Measurements from ENCODE around the gene PGM2.
A peak's percentile ranks its signal among the peaks of the same experiment; 100 is the strongest.
"Not testable (repeated sequence)": the region's sequence is repeated elsewhere in the genome, so short reads cannot be mapped to it uniquely, and the experiment has no call there.

PGM2 gene

DNA sequence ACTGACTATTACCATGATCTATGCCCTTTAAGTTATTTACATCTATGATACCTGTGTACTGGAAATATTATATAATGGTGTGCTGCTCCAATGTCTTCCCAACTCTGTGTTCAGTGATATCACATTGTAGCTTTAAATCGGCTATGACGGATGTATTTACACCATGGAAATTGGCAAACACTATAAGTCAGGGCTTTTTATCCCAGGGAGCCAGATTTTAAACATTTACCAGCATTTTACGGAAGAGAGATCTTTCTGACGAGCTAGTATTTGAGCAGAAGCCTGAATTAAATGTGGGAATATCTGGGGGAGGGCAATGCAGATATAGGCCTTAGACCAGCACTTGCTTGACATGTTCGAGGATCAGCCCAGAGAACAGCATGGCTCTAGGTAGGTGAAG lies 7.7 kb upstream of the PGM2 start:
- H3K9me3 ChIP-seq (ENCODE audit: control insufficient read depth in 1 of 2, low read length in 2 of 2), result no peaks in the 10 kb centered on the region
- H3K4me3 ChIP-seq (ENCODE audit: low read depth in 1 of 2, low read length in 2 of 2), result no peak overlapping the region
- H3K27ac ChIP-seq (ENCODE audit: low read length), result no peak overlapping the region
- H3K4me1 ChIP-seq (ENCODE audit: control insufficient read depth in 1 of 2, insufficient read depth in 2 of 2, low read length in 2 of 2), result peaks cover 3 to 4% of the 10 kb centered on the region in 2 donors
- no peaks in the 10 kb centered on the region for H3K36me3 ChIP-seq (ENCODE audit: control insufficient read depth in 1 of 2, insufficient read depth in 2 of 2, low read length in 2 of 2)
- H3K27me3 ChIP-seq (ENCODE audit: low read depth, low read length), result no peaks in the 10 kb centered on the region

DNA sequence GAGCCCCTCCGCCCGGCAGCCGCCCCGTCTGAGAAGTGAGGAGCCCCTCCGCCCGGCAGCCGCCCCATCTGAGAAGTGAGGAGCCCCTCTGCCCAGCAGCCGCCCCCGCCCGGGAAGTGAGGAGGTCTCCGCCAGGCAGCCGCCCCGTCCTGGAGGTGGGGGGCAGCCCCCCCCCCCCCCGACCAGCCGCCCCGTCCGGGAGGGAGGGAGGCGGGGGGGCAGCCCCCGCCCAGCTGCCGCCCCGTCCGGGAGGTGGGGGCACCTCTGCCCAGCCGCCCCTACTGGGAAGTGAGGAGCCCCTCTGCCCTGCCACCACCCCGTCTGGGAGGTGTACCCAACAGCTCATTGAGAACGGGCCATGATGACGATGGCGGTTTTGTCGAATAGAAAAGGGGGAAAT lies 6.0 kb upstream of the PGM2 start:
- not testable (repeated sequence) for H3K4me1 ChIP-seq (ENCODE audit: control insufficient read depth in 1 of 2, insufficient read depth in 2 of 2, low read length in 2 of 2); H3K4me3 ChIP-seq (ENCODE audit: low read depth in 1 of 2, low read length in 2 of 2); H3K9me3 ChIP-seq (ENCODE audit: control insufficient read depth in 1 of 2, low read length in 2 of 2); H3K36me3 ChIP-seq (ENCODE audit: control insufficient read depth in 1 of 2, insufficient read depth in 2 of 2, low read length in 2 of 2); H3K27ac ChIP-seq (ENCODE audit: low read length); H3K27me3 ChIP-seq (ENCODE audit: low read depth, low read length)

DNA sequence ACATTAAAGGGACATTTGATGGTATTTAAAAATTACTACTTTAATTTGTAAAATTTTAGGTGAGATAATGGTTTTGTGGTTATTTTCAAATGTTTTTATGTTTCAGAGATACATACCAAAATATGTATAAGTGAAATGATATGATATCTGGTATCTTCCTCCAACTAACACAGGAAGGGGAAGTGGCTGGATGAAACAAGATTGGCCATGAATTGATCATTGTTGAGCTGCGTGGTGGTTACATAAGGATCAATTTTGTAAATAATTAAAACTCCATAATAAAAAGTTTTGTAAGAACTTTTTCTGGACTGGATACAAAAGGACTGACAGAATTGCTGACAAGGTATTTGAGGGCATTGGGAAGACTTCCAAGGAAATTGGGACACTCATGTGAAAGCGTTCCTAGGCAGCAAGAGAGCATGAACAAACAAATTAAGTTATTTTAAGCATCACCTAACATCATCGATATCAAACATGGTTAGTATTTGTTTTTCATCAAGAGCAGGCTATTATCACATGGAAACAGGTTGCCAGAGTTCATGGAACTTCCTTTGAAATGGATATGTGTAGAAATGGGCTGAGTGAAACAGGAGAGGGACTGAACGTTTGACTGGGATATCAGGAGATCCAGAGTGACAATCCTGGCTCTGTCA lies 4.4 kb upstream of the PGM2 start:
- Histone ChIP-seq H3K4me3 (ENCODE audit: low read depth in 1 of 2, low read length in 2 of 2) (no peak overlapping the region), H3K4me1 (ENCODE audit: control insufficient read depth in 1 of 2, insufficient read depth in 2 of 2, low read length in 2 of 2) (peaks cover 4% of the 10 kb centered on the region in 2 donors), H3K36me3 (ENCODE audit: control insufficient read depth in 1 of 2, insufficient read depth in 2 of 2, low read length in 2 of 2) (peaks cover 0 to 3% of the 10 kb centered on the region in 2 donors), H3K9me3 (ENCODE audit: control insufficient read depth in 1 of 2, low read length in 2 of 2) (no peaks in the 10 kb centered on the region), H3K27me3 (ENCODE audit: low read depth, low read length) (no peaks in the 10 kb centered on the region), H3K27ac (ENCODE audit: low read length) (no peak overlapping the region)

DNA sequence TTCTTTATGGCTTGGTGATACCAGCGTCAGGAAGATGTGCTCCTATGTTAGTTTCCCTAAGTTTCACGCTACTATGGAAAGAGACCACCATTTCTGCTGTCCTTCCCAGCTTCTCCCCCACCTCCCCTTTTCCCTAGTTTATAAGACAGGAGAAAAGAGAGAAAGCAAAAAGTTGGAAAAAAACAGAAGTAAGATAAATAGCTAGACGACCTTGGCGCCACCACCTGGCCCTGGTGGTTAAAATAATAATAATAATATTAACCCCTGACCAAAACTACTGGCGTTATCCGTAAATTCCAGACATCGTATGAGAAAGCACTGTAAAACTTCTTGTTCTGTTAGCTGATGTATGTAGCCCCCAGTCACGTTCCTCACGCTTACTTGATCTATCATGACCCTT lies 985 bp upstream of the PGM2 start:
- Histone ChIP-seq H3K36me3 (ENCODE audit: control insufficient read depth in 1 of 2, insufficient read depth in 2 of 2, low read length in 2 of 2) (peaks cover 7 to 10% of the 10 kb centered on the region in 2 donors), H3K4me1 (ENCODE audit: control insufficient read depth in 1 of 2, insufficient read depth in 2 of 2, low read length in 2 of 2) (peaks cover 21 to 22% of the 10 kb centered on the region in 2 donors), H3K4me3 (ENCODE audit: low read depth in 1 of 2, low read length in 2 of 2) (peak overlapping the region; percentile 89 to 95), H3K27ac (ENCODE audit: low read length) (peak overlapping the region; percentile 92)
- H3K27me3 ChIP-seq (ENCODE audit: low read depth, low read length); H3K9me3 ChIP-seq (ENCODE audit: control insufficient read depth in 1 of 2, low read length in 2 of 2): not testable (repeated sequence)

DNA sequence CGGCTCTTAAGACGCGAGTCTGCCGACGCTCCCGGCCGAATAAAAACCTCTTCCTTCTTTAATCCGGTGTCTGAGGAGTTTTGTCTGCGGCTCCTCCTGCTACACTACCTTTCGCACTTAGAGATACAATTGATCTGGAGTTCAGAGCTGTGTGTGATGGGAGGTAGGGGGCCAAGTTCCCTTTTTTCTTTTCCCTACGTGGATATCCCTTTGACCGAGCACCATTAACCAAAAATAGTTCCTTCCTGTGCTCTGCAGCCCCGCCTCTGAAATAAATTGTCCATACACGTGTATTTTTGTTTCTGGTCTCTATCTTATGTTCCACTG lies 555 bp upstream of the PGM2 start:
- H3K4me1 ChIP-seq (ENCODE audit: control insufficient read depth in 1 of 2, insufficient read depth in 2 of 2, low read length in 2 of 2), result peaks cover 21 to 22% of the 10 kb centered on the region in 2 donors
- H3K27me3 ChIP-seq (ENCODE audit: low read depth, low read length), result no peaks in the 10 kb centered on the region
- peak overlapping the region; percentile 92 for H3K27ac ChIP-seq (ENCODE audit: low read length)
- H3K36me3 ChIP-seq (ENCODE audit: control insufficient read depth in 1 of 2, insufficient read depth in 2 of 2, low read length in 2 of 2), result peaks cover 8 to 14% of the 10 kb centered on the region in 2 donors
- peak overlapping the region; percentile 89 to 95 for H3K4me3 ChIP-seq (ENCODE audit: low read depth in 1 of 2, low read length in 2 of 2)
- no peaks in the 10 kb centered on the region for H3K9me3 ChIP-seq (ENCODE audit: control insufficient read depth in 1 of 2, low read length in 2 of 2)

DNA sequence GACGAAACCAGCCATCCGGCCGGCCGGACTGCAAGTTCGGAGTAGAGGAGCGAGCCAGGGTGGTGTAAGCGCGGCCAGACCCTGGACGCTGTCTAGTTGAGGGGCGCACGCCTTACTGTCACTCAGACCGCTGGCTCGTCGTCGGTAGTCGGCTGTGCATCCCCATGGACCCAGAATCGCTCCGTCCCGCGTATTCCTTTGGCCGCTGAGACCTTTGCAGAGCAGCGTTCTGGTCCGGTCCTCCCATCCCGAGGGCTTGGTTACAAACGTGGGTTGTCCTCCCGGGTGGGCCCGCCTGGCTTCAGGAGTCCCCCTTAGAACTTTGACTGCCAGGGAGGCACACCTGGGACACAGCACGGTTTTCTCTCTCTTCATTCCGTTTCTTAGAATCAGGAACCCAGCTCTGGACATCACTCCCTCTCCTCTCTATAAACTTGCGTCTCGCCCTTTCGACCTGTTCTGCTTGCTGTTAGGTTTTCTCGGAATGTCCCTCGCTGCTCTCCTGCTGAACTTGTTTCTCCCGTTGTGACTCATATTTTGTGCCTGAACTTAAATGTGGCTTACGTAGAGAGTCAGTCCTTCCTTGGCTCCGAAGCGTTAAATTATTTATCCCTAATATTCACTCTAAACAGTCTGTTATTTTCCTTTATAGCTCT lies 672 bp downstream of the PGM2 start:
- H3K36me3 ChIP-seq (ENCODE audit: control insufficient read depth in 1 of 2, insufficient read depth in 2 of 2, low read length in 2 of 2), result peaks cover 18 to 24% of the 10 kb centered on the region in 2 donors
- H3K4me3 ChIP-seq (ENCODE audit: low read depth in 1 of 2, low read length in 2 of 2), result peak overlapping the region; percentile 89 to 95
- H3K4me1 ChIP-seq (ENCODE audit: control insufficient read depth in 1 of 2, insufficient read depth in 2 of 2, low read length in 2 of 2), result peaks cover 19 to 22% of the 10 kb centered on the region in 2 donors
- H3K27ac ChIP-seq (ENCODE audit: low read length), result peak overlapping the region; percentile 92
- H3K27me3 ChIP-seq (ENCODE audit: low read depth, low read length), result no peaks in the 10 kb centered on the region
- H3K9me3 ChIP-seq (ENCODE audit: control insufficient read depth in 1 of 2, low read length in 2 of 2), result no peaks in the 10 kb centered on the region

DNA sequence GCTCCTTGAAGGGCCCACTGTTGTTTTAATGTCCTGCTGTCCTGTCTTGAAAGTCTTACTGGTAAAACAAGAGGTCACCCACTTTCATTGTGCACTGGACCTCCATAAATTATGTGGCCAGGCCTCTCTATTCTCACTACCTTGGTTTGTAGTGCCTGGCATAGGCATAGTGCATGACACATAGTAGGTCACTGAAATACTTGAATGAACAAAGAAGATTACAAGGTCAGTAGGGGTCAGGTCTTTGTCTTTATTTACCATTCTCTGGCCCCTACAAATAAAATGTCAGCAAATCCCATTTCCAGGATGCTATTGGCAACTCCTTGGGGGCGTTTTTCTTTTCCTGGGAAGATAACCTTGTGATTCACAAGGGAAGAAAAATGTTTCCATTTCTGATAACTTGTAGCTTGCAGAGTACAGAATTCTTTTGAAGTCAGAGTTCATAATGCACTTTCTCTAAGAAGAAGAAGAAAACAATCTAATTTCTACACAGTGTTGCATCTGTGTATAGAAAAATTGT lies 1.4 kb downstream of the PGM2 start:
- no peaks in the 10 kb centered on the region for H3K27me3 ChIP-seq (ENCODE audit: low read depth, low read length)
- H3K4me3 ChIP-seq (ENCODE audit: low read depth in 1 of 2, low read length in 2 of 2), result peak overlapping the region; percentile 89 to 95
- peak overlapping the region; percentile 92 for H3K27ac ChIP-seq (ENCODE audit: low read length)
- no peaks in the 10 kb centered on the region for H3K9me3 ChIP-seq (ENCODE audit: control insufficient read depth in 1 of 2, low read length in 2 of 2)
- H3K36me3 ChIP-seq (ENCODE audit: control insufficient read depth in 1 of 2, insufficient read depth in 2 of 2, low read length in 2 of 2), result peaks cover 18 to 29% of the 10 kb centered on the region in 2 donors
- peaks cover 17 to 22% of the 10 kb centered on the region in 2 donors for H3K4me1 ChIP-seq (ENCODE audit: control insufficient read depth in 1 of 2, insufficient read depth in 2 of 2, low read length in 2 of 2)

DNA sequence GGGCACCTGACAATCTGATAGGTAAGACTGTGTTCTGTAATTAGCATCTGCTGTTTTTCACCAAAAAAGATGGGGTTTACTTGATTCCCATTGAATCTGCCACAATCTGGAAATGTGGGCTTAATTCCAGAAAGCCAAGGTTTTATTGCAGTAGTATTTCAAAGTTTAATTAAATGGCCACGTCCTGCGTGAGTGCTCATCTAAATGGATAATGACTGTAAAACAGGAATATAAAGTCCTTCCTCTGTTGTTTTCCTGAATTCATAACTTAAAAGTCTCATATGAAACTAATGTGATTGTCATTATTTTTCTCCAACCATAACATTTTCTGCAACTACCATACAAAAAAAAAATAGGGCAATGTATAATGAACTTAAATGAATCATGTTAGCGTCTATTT lies 2.4 kb downstream of the PGM2 start:
- Histone ChIP-seq H3K4me1 (ENCODE audit: control insufficient read depth in 1 of 2, insufficient read depth in 2 of 2, low read length in 2 of 2) (peaks cover 17 to 22% of the 10 kb centered on the region in 2 donors), H3K4me3 (ENCODE audit: low read depth in 1 of 2, low read length in 2 of 2) (peak overlapping the region in 1 of 2 donors; percentile 95), H3K36me3 (ENCODE audit: control insufficient read depth in 1 of 2, insufficient read depth in 2 of 2, low read length in 2 of 2) (peaks cover 18 to 36% of the 10 kb centered on the region in 2 donors)

DNA sequence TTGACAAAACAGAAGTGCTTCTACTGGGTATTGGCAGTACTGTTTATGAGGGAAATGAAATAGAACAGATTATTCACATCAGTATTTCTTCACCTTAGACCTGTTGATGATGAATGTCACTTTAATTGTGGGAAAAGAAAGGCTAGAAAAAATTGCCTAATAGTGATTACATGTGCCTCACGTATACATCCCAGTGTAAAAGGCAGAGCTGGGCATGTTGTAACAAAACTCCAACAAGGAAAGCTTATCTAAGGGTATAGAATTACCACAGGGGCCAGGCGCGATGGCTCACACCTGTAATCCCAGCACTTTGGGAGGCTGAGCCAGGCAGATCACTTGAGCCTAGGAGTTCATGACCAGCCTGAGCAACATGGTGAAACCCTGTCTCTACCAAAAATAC lies 4.2 kb downstream of the PGM2 start:
- H3K27ac ChIP-seq (ENCODE audit: low read length), result no peak overlapping the region
- H3K4me1 ChIP-seq (ENCODE audit: control insufficient read depth in 1 of 2, insufficient read depth in 2 of 2, low read length in 2 of 2), result peaks cover 17% of the 10 kb centered on the region in 2 donors
- no peak overlapping the region for H3K4me3 ChIP-seq (ENCODE audit: low read depth in 1 of 2, low read length in 2 of 2)
- peaks cover 21 to 42% of the 10 kb centered on the region in 2 donors for H3K36me3 ChIP-seq (ENCODE audit: control insufficient read depth in 1 of 2, insufficient read depth in 2 of 2, low read length in 2 of 2)
- no peaks in the 10 kb centered on the region for H3K27me3 ChIP-seq (ENCODE audit: low read depth, low read length)
- no peaks in the 10 kb centered on the region for H3K9me3 ChIP-seq (ENCODE audit: control insufficient read depth in 1 of 2, low read length in 2 of 2)

More for the DNA sequence above, 2.4 kb downstream of the PGM2 start:
- H3K27ac ChIP-seq (ENCODE audit: low read length), result no peak overlapping the region
- no peaks in the 10 kb centered on the region for H3K27me3 ChIP-seq (ENCODE audit: low read depth, low read length)
- no peaks in the 10 kb centered on the region for H3K9me3 ChIP-seq (ENCODE audit: control insufficient read depth in 1 of 2, low read length in 2 of 2)

DNA sequence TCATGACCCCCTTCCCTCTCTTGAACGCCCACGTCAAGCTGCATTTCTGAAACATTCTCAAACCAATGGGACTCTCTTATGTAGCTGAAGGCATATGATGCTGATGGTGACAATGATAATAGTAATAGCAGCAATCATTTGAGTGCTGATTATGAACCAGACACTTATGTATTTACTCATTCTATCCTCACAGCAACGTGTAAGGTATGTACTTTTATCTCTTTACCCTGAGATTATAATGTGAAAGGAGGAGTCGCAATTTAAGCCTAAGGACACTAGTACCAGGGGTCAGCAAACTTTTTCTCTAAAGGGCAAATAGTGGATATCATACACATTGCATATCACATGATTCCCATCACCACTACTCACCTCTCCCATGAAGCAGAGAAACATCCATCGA lies 8.5 kb downstream of the PGM2 start:
- no peak overlapping the region for H3K27ac ChIP-seq (ENCODE audit: low read length)
- H3K36me3 ChIP-seq (ENCODE audit: control insufficient read depth in 1 of 2, insufficient read depth in 2 of 2, low read length in 2 of 2), result peaks cover 42 to 44% of the 10 kb centered on the region in 2 donors
- no peaks in the 10 kb centered on the region for H3K27me3 ChIP-seq (ENCODE audit: low read depth, low read length)
- peaks cover 0 to 15% of the 10 kb centered on the region in 2 donors for H3K4me1 ChIP-seq (ENCODE audit: control insufficient read depth in 1 of 2, insufficient read depth in 2 of 2, low read length in 2 of 2)
- H3K4me3 ChIP-seq (ENCODE audit: low read depth in 1 of 2, low read length in 2 of 2), result no peak overlapping the region
- H3K9me3 ChIP-seq (ENCODE audit: control insufficient read depth in 1 of 2, low read length in 2 of 2), result no peaks in the 10 kb centered on the region

DNA sequence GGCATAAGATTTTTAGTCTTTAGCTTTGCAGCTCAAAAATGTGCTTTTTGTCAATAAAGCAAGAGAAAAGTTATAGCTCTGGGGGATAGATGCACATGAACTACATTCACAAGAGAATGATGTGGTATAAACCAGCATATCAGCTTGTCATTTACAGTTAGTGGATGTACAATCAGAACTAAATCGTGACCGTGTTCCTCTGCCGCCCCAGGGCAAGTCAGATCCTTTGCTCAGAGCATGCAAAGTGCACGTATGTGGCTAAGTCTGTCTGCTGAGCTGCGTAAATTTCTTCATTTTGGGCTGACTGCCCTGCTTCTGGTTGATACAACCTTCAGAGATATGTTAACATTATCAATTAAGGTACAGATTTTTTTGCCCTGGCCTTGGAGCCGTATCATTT lies 9.3 kb downstream of the PGM2 start:
- Histone ChIP-seq H3K9me3 (ENCODE audit: control insufficient read depth in 1 of 2, low read length in 2 of 2) (no peaks in the 10 kb centered on the region), H3K27me3 (ENCODE audit: low read depth, low read length) (no peaks in the 10 kb centered on the region), H3K4me3 (ENCODE audit: low read depth in 1 of 2, low read length in 2 of 2) (no peak overlapping the region), H3K36me3 (ENCODE audit: control insufficient read depth in 1 of 2, insufficient read depth in 2 of 2, low read length in 2 of 2) (peaks cover 36 to 43% of the 10 kb centered on the region in 2 donors), H3K27ac (ENCODE audit: low read length) (no peak overlapping the region), H3K4me1 (ENCODE audit: control insufficient read depth in 1 of 2, insufficient read depth in 2 of 2, low read length in 2 of 2) (peaks cover 0 to 15% of the 10 kb centered on the region in 2 donors)

All from muscle layer of duodenum (tissue), 2 donors.